ENCODE results near the gene PEX5L.
A peak's percentile ranks its signal among the peaks of the same experiment; 100 is the strongest.

PEX5L gene

GRCh38 chr3:179955286-179955685 is 81.5 kb downstream of the PEX5L start:
- no peak for DNase-seq

DNA sequence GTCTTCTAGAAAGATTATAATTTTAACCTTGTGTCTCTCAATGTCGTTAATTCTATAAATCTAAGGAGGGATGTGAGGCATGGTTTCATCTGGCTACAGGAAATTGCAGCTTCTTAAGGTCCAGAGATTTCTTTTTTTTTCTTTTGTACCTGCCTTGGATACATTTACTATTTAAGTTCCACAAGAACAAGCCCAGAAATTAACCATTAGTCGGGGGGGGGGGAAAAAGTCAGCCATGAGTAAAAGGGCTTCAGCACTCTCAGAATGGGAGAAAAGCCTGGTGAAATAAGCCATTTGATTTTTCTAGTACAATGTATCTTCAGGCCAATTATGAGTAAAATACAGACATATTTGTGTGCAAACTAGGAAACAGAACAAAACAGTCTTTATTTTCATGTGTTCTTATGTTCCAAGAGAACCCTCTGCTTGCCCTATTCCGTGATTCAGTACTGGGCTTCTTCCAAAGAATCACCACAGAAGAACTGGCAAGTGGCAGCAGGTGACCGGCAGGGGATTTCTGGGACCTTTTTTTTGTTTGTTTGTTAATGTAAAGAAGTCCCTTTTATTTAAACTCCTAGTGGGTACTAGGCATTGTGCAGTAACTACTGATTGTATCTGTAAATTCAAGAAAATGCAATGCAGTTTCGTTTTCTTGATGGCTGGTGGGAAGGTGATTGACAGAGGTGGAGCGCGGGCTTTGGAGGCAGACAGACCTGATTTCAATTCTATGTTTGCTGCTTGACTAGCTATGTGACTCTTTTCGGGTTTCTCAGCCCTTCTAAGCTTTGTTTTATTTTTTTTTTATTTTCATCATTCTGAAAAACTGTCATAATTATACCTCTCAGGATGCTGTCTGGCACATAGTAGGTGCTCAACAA is 82.5 kb downstream of the PEX5L start:
- no peak for DNase-seq

GRCh38 chr3:179950840-179951239 is 85.9 kb downstream of the PEX5L start:
- DNase-seq, result no peak

GRCh38 chr3:179949869-179950268 is 86.9 kb downstream of the PEX5L start:
- DNase-seq, result no peak

DNA sequence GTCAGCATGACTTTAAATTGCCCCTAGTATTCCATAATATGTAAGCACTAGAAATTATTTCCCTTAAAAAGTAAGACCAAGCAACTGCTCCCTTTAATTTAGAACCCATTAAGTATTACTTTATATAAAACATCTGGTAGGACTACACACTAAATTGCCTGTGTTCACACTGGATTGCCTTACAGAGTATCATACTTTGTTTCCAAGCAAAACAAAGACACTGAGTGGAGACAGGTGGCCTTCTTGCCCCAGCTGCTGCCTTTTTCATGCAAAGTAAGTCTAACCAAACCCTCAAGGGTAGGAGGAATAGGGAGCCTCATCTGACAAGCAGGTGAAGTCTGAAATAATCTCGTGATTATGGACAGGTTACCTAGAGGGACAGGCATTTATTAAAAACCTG is 87.3 kb downstream of the PEX5L start:
- peak; percentile 97 for DNase-seq

- DNase-seq, result peak; percentile 19
Measured at GRCh38 chr3:179948740-179949139, 88.0 kb downstream of the PEX5L start.

GRCh38 chr3:179945569-179945968 is 91.2 kb downstream of the PEX5L start:
- DNase-seq, result no peak

GRCh38 chr3:179943117-179943880 is 93.4 kb downstream of the PEX5L start:
- DNase-seq, result no peak

GRCh38 chr3:179942553-179943075 is 94.1 kb downstream of the PEX5L start:
- no peak for DNase-seq

DNA sequence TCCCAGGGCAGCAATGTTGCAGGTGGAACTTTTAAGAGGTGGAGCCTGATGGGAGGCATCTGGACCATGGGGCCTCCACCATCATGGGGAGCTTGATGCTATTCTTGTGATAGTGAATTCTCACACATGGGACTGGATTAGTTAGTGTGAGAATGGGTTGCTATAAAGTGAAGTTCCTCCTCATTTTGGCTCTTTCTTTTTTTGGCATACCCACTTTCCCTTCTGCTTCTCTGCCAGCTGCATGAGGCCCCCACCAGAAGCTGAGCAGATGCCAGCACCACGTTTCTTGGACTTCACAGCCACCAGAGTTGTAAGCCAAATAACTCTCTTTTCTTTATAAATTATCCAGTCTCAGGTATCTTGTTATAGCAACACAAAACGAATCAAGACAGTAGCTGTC is 101.0 kb downstream of the PEX5L start:
- no peak for DNase-seq

GRCh38 chr3:179933914-179934313 is 102.8 kb downstream of the PEX5L start:
- no peak for DNase-seq

- DNase-seq, result peak; percentile 93
Measured at GRCh38 chr3:179933080-179933479, 103.7 kb downstream of the PEX5L start.

DNA sequence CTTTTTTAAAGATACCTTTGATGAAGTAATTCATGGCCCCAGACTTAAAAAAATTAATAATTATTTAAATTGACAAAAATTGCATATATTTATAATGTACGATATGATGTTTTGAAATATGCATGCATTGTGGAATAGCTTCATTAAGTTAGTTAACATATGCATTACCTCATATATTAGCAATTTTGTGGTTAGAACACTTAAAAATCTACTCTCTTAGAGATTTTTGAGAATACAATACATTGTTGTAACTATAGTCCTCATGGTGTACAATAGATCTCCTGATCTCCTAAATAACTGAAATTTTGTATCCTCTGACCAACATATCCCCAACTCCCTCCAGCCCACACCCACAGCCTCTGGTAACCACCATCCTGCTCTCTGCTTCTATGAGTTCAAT is 104.1 kb downstream of the PEX5L start:
- no peak for DNase-seq

- DNase-seq, result peak; percentile 99
Measured at GRCh38 chr3:179929091-179929529, 107.6 kb downstream of the PEX5L start.

GRCh38 chr3:179927191-179927590 is 109.5 kb downstream of the PEX5L start:
- no peak for DNase-seq

DNA sequence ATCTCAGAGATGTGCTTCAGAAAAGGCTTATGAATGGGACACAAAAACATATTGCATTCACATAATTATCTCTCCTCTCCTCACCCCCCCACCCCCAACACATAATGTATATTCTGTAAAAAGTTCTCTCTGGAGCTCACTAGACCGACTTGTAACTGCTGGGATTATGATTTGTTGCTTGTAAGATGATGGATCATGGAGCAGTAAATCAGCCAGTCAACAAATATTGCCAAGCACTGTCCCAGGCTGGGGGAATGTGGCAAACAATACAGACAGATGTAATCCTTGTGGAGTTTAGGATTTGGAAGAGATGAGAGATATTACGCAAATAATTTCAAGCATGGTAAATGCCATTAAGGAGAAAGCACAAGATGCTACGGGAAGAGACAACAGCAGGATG is 114.8 kb downstream of the PEX5L start:
- no peak for DNase-seq

DNA sequence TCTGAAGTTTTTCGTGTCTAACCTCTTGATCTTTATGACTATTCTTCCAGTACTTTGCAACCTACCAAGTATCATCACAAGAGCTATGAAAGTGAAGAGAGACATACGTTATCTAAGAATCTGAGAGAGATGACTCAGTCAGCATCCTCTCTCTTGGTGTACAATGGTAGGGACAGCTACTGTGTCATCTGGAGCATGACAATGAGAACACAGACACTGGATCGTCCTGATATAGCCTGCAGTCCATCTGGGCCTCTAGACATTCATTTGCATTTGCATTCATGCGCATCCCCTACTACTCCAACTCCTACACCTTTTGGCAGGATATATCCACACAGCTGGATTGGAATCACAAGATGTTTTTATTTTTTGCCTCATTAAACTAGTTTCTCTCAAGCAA is 115.2 kb downstream of the PEX5L start:
- no peak for DNase-seq

- no peak for DNase-seq
Measured at GRCh38 chr3:179907784-179908482, 128.8 kb downstream of the PEX5L start.

DNA sequence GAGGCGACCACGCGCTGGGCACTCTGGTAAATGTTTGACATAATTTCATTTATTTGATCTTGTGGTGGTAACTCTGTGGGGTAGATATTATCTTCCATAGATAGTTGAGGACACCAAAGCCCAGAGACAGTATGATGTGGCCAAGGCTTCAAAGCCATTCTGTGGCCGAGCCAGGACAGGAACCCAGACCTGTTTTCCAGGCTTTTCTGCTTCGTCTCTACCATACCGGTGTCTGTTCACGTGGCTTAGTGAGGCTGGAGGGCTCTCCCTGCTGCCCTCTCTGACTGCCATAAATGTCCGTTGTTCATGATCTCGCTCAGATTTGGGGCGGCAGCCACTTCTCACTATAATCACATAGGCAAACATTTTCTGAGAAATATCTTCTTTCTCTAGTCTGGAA is 134.7 kb downstream of the PEX5L start:
- DNase-seq, result no peak

- DNase-seq, result peak; percentile 77
Measured at GRCh38 chr3:179898024-179898423, 138.7 kb downstream of the PEX5L start.

DNA sequence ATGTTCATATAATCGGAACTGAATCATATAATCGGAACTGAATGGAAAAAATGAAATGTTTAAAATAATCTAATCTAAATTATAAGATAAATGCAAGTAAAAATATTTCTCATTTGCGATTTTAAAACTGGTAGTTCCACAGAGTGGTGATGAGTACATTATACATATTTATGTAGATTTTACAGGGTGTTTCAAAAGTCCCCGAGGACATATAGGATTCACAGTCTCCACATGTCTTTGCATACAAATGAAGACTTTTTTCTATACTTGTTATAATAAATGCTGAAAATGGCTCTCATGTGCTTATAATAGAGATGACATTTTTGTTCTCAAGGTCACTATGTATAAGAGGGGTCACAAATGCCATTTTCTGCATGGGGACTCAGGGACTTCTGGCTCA is 139.5 kb downstream of the PEX5L start:
- no peak for DNase-seq

- no peak for DNase-seq
Measured at GRCh38 chr3:179896507-179896906, 140.2 kb downstream of the PEX5L start.

DNA sequence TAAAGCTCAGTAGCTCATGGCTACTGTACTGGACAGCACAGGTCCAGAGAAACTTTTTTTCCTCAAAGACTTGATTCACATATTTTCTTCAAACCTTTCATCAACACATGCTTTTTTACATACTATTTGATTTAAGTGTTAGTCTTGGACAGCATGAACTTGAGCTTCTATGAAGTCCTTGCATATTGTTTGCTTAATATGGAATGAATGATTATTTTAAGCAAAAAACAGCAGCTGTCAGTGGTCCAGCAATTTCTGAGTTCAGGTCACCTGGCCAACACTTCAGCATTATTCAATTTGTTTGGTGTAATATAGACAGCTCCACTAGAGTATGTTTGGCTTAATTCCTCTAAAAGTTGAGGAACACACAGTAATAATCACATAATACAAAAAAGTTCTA is 141.4 kb downstream of the PEX5L start:
- no peak for DNase-seq
